ENCODE data around the gene UCN2. TPM values are rescaled to one million over a fixed set of nuclear protein-coding genes. Genes with fewer than 3 reads are reported as not detected.

The UCN2 gene
- total and polyA plus RNA-seq, 2 experiments from 2014 or later: 0.95 to 1.1 TPM

DNA sequence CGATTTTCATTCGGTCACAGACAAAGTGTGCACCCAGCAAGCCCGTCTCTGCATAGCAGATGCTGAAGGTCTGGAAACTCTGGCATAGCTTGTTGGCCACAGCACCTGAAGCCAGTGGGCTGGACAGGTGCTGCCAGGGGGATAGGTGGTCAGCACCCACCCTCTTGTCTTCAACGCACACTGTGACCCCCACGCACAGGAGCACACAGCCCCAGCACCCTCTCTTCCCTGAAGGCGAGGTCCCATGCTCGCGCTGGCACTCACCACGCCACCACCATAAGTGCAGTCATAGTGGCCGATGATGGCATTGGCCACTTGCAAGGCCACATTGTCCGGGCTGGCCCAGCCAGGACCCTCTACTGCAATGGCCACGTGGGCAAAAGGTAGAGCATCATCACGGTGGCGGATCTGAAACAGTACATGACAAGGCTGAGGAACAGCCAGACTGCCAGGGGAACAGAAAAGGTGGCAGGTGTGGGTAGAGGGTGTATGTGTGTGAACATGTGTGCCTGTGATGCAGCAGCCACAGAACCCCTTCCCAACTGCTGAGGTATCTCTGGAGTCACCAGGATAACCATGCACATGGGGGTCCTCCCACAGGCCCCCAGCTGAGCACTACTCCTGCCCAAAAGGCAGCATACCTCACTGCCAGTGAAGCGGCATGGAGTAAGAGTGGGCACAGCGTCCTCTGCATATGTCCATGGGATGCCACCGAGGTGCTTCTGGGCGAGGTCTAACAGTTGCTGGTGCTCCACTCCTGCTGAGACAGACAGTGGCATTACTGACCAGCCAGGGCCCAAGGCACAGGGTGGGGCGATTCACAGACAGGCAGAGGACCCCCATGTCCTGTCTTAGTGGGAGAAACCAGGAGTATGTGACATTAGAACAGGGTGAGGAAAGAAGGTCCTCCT lies 37.4 kb upstream of the UCN2 start:
- no peak overlapping the region for H3K4me3 ChIP-seq
- no peaks in the 10 kb centered on the region for H3K9me3 ChIP-seq (ENCODE audit: low read depth)
- no peaks in the 10 kb centered on the region for H3K27me3 ChIP-seq
- peaks cover 57% of the 10 kb centered on the region for H3K36me3 ChIP-seq
- TF ChIP-seq, protein P1, sequence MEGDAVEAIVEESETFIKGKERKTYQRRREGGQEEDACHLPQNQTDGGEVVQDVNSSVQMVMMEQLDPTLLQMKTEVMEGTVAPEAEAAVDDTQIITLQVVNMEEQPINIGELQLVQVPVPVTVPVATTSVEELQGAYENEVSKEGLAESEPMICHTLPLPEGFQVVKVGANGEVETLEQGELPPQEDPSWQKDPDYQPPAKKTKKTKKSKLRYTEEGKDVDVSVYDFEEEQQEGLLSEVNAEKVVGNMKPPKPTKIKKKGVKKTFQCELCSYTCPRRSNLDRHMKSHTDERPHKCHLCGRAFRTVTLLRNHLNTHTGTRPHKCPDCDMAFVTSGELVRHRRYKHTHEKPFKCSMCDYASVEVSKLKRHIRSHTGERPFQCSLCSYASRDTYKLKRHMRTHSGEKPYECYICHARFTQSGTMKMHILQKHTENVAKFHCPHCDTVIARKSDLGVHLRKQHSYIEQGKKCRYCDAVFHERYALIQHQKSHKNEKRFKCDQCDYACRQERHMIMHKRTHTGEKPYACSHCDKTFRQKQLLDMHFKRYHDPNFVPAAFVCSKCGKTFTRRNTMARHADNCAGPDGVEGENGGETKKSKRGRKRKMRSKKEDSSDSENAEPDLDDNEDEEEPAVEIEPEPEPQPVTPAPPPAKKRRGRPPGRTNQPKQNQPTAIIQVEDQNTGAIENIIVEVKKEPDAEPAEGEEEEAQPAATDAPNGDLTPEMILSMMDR (IDR thresholded peaks at IDR 0.05; ENCODE audit: low read depth, low read length): no peak
- DNase-seq (ENCODE audit: low read depth in 1 of 2, low spot score in 1 of 2): no peak
- H3K4me1 ChIP-seq (ENCODE audit: low read depth): peaks cover 6% of the 10 kb centered on the region
- no peak overlapping the region for H3K27ac ChIP-seq

- Histone ChIP-seq H3K27me3 (no peaks in the 10 kb centered on the region), H3K9me3 (ENCODE audit: low read depth) (no peaks in the 10 kb centered on the region), H3K36me3 (peaks cover 45% of the 10 kb centered on the region), H3K4me1 (ENCODE audit: low read depth) (peaks cover 6% of the 10 kb centered on the region), H3K4me3 (no peak overlapping the region), H3K27ac (peak overlapping the region; percentile 81)
- no peak for DNase-seq (ENCODE audit: low read depth in 1 of 2, low spot score in 1 of 2)
- TF ChIP-seq, protein P1 (IDR thresholded peaks at IDR 0.05; ENCODE audit: low read depth, low read length): no peak
Observed at GRCh38 chr3:48599509-48600285, 36.1 kb upstream of the UCN2 start.

- H3K9me3 ChIP-seq (ENCODE audit: low read depth): no peaks in the 10 kb centered on the region
- no peak for DNase-seq (ENCODE audit: low read depth in 1 of 2, low spot score in 1 of 2)
- H3K4me3 ChIP-seq: no peak overlapping the region
- H3K4me1 ChIP-seq (ENCODE audit: low read depth): peaks cover 6% of the 10 kb centered on the region
- no peaks in the 10 kb centered on the region for H3K27me3 ChIP-seq
- TF ChIP-seq, protein P1 (IDR thresholded peaks at IDR 0.05; ENCODE audit: low read depth, low read length): no peak
- H3K36me3 ChIP-seq: peaks cover 41% of the 10 kb centered on the region
- H3K27ac ChIP-seq: peak overlapping the region; percentile 81
Observed at GRCh38 chr3:48599077-48599501, 35.5 kb upstream of the UCN2 start.

GRCh38 chr3:48598323-48599076 lies 34.9 kb upstream of the UCN2 start:
- H3K4me1 ChIP-seq (ENCODE audit: low read depth): peaks cover 6% of the 10 kb centered on the region
- H3K27ac ChIP-seq: peak overlapping the region; percentile 81

More at GRCh38 chr3:48598323-48599076, 34.9 kb upstream of the UCN2 start:
- no peaks in the 10 kb centered on the region for H3K9me3 ChIP-seq (ENCODE audit: low read depth)
- peak; percentile 33 to 95 for DNase-seq (ENCODE audit: low read depth in 1 of 2, low spot score in 1 of 2)
- H3K4me3 ChIP-seq: no peak overlapping the region
- H3K27me3 ChIP-seq: no peaks in the 10 kb centered on the region
- TF ChIP-seq, protein P1 (IDR thresholded peaks at IDR 0.05; ENCODE audit: low read depth, low read length): no peak
- peaks cover 36% of the 10 kb centered on the region for H3K36me3 ChIP-seq
